Cardiac muscle cell (in vitro differentiated cells and primary cell): ENCODE data around the gene OR2A14. TPM values are rescaled to one million over a fixed set of nuclear protein-coding genes. Genes with fewer than 3 reads are reported as not detected.
A peak's percentile ranks its signal among the peaks of the same experiment; 100 is the strongest.
"Not testable (repeated sequence)": the region's sequence is repeated elsewhere in the genome, so short reads cannot be mapped to it uniquely, and the experiment has no call there.

Experiments
- DNase-seq, 2 donors: peaks; one replicate each; pipeline versions ENCODE4 v3.0.0 to v3.0.0-alpha.2; 2010 to 2017; ENCODE audit warnings: low read depth in 1 of 2, low spot score in 1 of 2
- H3K27ac ChIP-seq: fragments of 200-600 bp; sonication (generic); 2 replicates; pipeline ENCODE4 v1.5.1; 2016
- H3K27me3 ChIP-seq: fragments of 200-600 bp; sonication (generic); 2 replicates; pipeline ENCODE4 v1.6.0; 2016; ENCODE audit warnings: control low read depth
- H3K36me3 ChIP-seq: fragments of 200-600 bp; sonication (generic); 2 replicates; pipeline ENCODE4 v1.5.1; 2016; ENCODE audit warnings: control low read depth
- H3K4me1 ChIP-seq: fragments of 200-600 bp; sonication (generic); 2 replicates; pipeline ENCODE4 v1.8.1; 2017; ENCODE audit warnings: low read depth, mild to moderate bottlenecking, mixed run types
- H3K4me3 ChIP-seq: fragments of 200-600 bp; sonication (generic); 2 replicates; pipeline ENCODE4 v1.5.1; 2016; ENCODE audit warnings: mild to moderate bottlenecking
- H3K9me3 ChIP-seq: fragments of 200-600 bp; sonication (generic); 2 replicates; pipeline ENCODE4 v1.5.1; 2017; ENCODE audit warnings: low read depth, mild to moderate bottlenecking, control low read depth
- polyA plus RNA-seq: library from polyadenylated mRNA; unstranded; fragments of >200 nt; fragmentation: Nextera tagmentation; extraction: Ambion mirVana; gene quantifications from 2 replicates; pipeline ENCODE4 v1.2.1, GENCODE V29; 2016
- total RNA-seq: library from RNA; depleted of rRNA; stranded (reverse); fragments of >200 nt; gene quantifications from 2 replicates; pipeline ENCODE4 v1.2.3, GENCODE V29; 2016
- TF ChIP-seq, protein P1 (sequence below): IDR thresholded peaks from 2 replicates; pipeline ENCODE4 v1.5.1; 2012; ENCODE audit warnings: low read depth, mild to moderate bottlenecking, low read length

Gene OR2A14
- total and polyA plus RNA-seq, 2 experiments from 2014 or later: not detected

DNA sequence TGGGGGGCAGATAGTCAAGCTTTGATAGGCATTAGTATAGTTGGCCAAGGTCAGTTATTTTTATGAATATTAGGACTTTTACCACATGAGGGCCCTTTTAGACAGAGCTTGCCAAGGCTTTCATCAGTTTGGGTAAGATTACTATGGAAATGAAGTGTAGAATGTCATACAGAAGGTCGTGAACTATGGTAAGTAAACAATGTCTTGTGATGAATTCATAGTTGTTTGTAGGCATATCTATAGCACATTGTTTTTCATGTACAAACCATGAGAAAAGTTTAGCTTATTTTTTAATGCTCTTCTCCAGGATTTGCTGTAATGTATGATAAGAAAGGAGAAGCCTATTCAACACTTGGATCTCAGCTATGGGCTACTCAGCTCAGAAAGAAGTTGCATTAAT is 9.3 kb upstream of the OR2A14 start:
- no peak overlapping the region for H3K27ac ChIP-seq
- H3K4me1 ChIP-seq: no peaks in the 10 kb centered on the region

DNA sequence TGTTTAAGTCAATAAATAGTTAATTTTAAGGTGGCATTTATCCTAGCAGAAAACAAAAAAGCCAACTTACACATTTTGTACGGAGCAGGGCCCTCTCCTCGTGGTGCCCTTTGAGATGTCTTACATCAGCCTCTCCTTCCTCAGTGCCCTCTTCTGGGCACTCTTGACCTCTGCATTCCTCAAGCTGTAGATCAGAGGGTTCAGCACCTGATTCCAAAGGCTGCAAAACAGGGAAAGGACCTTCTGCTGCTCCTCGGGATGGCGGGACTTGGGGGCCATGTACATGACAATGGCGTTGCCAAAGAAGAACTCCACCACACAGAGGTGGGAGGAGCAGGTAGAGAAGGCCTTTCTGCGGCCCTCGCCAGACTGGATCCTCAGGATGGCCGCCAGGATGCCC is 4.6 kb upstream of the OR2A14 start:
- TF ChIP-seq, protein P1, sequence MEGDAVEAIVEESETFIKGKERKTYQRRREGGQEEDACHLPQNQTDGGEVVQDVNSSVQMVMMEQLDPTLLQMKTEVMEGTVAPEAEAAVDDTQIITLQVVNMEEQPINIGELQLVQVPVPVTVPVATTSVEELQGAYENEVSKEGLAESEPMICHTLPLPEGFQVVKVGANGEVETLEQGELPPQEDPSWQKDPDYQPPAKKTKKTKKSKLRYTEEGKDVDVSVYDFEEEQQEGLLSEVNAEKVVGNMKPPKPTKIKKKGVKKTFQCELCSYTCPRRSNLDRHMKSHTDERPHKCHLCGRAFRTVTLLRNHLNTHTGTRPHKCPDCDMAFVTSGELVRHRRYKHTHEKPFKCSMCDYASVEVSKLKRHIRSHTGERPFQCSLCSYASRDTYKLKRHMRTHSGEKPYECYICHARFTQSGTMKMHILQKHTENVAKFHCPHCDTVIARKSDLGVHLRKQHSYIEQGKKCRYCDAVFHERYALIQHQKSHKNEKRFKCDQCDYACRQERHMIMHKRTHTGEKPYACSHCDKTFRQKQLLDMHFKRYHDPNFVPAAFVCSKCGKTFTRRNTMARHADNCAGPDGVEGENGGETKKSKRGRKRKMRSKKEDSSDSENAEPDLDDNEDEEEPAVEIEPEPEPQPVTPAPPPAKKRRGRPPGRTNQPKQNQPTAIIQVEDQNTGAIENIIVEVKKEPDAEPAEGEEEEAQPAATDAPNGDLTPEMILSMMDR: no peak
- Histone ChIP-seq H3K36me3 (no peaks in the 10 kb centered on the region), H3K27ac (no peak overlapping the region), H3K4me1 (no peaks in the 10 kb centered on the region), H3K9me3 (no peaks in the 10 kb centered on the region), H3K4me3 (no peak overlapping the region), H3K27me3 (no peaks in the 10 kb centered on the region)
- no peak for DNase-seq

More for the DNA sequence above, 9.3 kb upstream of the OR2A14 start:
- Histone ChIP-seq H3K27me3 (no peaks in the 10 kb centered on the region), H3K9me3 (no peaks in the 10 kb centered on the region), H3K4me3 (no peak overlapping the region), H3K36me3 (no peaks in the 10 kb centered on the region)
- peak in 1 of 2 donors; percentile 10 for DNase-seq
- TF ChIP-seq, protein P1: no peak

DNA sequence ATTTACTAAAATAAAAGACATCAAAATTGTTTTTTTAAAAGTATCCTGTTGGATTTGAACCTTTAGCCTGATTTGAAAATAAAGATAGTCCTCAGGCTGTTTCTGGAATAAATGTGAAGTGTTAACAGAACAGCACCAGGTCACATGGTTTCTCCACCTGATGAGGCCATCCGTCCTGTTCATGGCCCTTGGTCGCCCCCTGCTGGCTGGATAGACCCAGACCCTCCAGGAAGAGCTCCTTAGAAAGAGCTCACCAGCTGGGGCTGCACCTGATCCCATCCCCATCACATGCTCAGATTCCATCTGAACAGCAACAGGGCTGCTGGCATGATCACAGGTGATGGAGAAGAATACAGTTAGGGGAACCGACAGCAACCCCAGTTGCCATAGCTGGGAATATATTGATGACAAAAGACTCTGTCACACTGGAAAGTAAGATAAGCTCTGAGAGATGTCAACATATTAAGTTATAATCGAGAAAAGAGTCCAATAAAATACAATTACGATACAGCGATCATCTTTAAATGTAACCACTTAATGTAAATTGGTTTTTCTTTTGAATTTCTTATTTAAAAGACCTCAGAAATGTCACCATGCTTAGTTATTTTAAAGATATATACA is 4.8 kb downstream of the OR2A14 start:
- H3K27ac ChIP-seq: no peak overlapping the region
- TF ChIP-seq, protein P1: peak; percentile 92

DNA sequence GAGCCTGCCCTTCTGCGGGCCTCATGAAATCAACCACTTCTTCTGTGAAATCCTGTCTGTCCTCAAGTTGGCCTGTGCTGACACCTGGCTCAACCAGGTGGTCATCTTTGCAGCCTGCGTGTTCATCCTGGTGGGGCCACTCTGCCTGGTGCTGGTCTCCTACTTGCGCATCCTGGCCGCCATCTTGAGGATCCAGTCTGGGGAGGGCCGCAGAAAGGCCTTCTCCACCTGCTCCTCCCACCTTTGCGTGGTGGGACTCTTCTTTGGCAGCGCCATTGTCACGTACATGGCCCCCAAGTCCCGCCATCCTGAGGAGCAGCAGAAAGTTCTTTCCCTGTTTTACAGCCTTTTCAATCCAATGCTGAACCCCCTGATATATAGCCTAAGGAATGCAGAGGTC is 6.6 kb downstream of the OR2A14 start:
- H3K4me3 ChIP-seq, H3K27me3 ChIP-seq, DNase-seq, H3K36me3 ChIP-seq, H3K4me1 ChIP-seq, H3K27ac ChIP-seq, H3K9me3 ChIP-seq: not testable (repeated sequence)

More for the DNA sequence above, 4.8 kb downstream of the OR2A14 start:
- no peaks in the 10 kb centered on the region for H3K27me3 ChIP-seq
- peak; percentile 91 to 93 for DNase-seq
- no peaks in the 10 kb centered on the region for H3K4me1 ChIP-seq
- H3K4me3 ChIP-seq: no peak overlapping the region
- no peaks in the 10 kb centered on the region for H3K36me3 ChIP-seq
- no peaks in the 10 kb centered on the region for H3K9me3 ChIP-seq

DNA sequence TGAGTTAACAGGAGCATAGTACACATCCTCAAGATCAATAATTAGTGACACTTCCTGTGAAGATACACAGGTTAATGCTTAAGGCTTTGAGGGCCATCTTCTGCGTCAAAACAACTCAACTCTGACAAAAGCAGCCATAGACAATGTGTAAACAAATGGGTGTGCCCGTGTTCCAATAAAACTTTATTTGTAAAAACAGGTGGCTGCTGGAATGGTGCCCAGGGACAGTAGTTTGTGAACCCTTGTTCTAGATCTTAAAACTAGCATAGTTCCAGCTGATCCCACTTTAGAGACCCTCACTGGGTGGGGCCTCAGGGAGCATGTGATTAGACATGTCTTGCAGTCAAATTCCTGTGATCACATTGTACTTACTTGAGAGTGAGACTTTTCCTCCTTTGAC is 7.8 kb downstream of the OR2A14 start:
- TF ChIP-seq, protein P1: no peak

DNA sequence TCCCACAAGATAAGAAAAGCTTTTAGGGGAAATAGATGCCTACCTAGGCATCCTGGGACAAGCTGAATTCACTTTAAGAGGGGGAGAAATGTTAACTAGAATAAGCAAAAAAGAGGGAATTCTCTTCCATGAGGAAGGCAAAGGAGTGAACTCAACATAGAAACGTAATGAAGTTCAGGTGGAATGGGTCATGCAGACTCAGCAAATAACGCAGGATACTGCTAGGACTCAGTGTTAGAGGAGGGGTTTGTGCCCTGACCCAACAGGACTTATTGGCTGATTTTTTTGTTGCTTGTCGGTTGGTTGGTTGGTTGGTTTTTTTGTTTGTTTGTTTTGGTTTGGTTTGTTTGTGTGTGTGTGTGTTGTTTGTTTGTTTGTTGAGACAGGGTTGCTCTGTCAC is 9.3 kb downstream of the OR2A14 start:
- Histone ChIP-seq H3K4me1 (no peaks in the 10 kb centered on the region), H3K36me3 (no peaks in the 10 kb centered on the region), H3K27ac (no peak overlapping the region), H3K9me3 (no peaks in the 10 kb centered on the region), H3K4me3 (no peak overlapping the region), H3K27me3 (no peaks in the 10 kb centered on the region)
- no peak for DNase-seq
- TF ChIP-seq, protein P1: no peak

More for the DNA sequence above, 7.8 kb downstream of the OR2A14 start:
- no peak overlapping the region for H3K27ac ChIP-seq
- no peaks in the 10 kb centered on the region for H3K36me3 ChIP-seq
- no peaks in the 10 kb centered on the region for H3K27me3 ChIP-seq
- no peak overlapping the region for H3K4me3 ChIP-seq
- no peak for DNase-seq
- H3K4me1 ChIP-seq: no peaks in the 10 kb centered on the region
- H3K9me3 ChIP-seq: no peaks in the 10 kb centered on the region
